Measurements from ENCODE around the gene PLEKHJ1.

PLEKHJ1 gene

GRCh38 chr19:2249010-2249866 lies 13.1 kb upstream of the PLEKHJ1 start, which contains the start of gene AMH:
Gene AMH, plus strand, starts transcription at chr19:2249323. Its CDS starts 10 bp downstream, at chr19:2249333.
- no peak for DNase-seq

DNA sequence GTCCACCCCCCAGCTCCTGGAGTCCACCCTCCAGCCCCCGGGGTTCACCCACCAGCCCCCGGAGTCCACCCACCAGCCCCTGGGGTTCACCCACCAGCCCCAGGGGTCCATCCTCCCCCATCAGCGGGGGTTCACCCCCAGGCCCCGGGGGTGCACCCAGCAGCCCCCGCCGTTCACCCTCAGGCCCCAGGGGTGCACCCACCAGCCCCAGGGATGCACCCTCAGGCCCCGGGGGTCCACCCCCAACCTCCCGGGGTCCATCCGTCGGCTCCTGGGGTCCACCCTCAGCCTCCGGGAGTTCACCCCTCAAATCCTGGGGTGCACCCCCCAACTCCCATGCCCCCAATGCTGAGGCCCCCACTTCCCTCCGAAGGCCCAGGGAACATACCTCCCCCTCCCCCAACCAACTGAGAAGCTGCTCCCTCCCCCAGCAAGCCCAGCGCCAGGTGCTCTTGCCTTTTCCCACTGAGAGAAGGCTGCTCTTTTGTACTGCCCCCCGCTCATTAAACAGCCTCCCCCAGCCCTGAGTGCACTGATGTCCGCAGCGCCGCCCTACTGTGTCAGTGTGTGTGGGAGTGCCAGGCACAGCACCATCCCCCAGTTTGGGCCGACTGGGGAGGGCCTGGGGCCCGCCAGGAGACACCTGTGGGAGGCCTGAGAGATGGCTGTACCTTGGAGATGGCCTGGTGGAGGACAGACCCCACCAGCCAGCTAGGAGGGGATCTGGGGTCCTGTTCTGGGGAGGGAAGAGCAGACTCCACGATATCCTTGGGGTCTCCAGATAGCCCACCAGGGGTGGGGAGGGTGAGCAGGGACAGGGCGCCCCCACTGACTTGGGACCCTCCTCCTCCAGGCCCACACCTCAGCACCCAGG lies 12.2 kb upstream of the PLEKHJ1 start:
- no peak for DNase-seq

DNA sequence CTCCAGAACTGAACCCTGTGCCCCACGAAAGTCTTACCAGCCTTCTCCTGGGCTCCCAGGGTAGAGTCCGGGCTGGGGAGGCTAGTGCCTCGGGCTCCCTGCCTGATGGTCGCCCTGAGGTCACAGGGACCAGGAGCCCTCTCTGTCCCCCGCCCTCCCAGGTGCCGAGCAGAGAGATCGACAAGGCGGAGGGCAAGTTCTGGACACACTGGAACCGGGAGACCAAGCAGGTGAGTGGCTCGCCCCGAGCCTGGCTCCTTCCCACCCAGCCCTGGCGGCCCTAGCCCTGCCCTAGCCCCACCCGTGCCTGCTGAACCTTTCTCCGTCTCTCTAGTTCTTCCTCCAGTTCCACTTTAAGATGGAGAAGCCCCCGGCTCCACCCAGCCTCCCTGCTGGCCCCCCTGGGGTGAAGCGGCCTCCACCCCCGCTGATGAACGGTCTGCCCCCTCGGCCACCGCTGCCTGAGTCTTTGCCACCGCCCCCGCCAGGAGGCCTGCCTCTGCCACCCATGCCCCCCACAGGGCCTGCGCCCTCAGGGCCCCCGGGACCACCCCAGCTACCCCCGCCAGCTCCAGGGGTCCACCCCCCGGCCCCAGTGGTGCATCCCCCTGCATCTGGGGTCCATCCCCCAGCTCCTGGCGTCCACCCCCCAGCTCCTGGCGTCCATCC lies 11.4 kb upstream of the PLEKHJ1 start:
- DNase-seq: no peak

DNA sequence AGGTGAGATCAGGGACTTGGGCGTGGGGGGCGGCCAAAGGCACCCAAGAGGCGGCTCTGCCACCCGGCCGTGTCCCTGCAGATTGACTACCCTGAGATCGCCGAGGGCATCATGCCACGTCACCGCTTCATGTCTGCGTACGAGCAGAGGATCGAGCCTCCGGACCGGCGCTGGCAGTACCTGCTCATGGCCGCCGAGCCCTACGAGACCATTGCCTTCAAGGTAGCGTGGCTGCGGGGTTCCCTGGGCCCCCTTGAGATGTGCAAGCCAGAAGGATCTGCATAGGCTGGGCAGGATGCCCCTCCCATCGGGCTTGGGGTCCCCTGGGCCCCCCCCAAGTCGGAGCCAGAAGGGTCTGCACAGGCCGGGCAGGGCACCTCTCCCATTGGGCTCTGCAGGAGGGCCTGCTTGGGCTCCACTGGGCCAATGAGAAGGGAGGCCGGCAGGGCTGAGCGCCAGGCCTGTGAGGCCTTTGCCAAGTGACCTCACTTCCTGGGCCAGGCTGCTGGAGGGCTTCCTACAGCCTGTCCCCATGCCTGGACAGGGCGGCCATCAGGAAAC lies 10.8 kb upstream of the PLEKHJ1 start:
- no peak for DNase-seq

DNA sequence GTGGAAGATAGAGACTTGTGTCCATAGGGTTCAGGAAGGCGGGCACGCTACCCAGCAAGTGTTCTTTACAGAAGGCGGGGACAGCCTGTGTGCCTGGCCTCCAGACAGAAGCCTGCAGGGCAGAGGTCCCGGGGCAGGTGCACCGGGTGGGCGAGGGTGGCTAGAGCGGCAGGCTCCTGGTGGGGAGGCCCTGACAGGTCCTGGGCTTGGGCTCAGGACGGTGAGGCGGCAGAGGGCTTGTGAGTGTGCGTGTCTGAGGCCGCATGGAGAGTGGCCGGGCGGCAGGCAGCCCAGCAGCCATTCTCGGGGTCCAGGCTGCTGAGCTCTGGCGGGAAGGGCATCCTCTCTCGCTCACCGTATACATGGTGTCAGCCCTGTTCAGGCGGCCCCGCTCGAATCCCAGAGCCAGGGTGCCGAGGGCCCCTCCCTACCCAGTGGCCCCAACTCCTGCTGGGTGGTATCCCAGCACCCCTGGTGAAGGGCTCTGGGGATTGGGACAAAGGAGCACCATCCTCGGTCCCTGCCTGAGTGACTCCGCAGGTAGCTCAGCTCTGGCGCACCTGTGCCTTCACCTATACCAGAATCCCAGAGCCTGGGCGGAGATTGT lies 10.0 kb upstream of the PLEKHJ1 start:
- no peak for DNase-seq

- no peak for DNase-seq
These were observed 9.1 kb upstream of the PLEKHJ1 start for GRCh38 chr19:2245273-2245672.

GRCh38 chr19:2244486-2244885 lies 8.4 kb upstream of the PLEKHJ1 start:
- no peak for DNase-seq

GRCh38 chr19:2244125-2244411 lies 7.9 kb upstream of the PLEKHJ1 start:
- no peak for DNase-seq

DNA sequence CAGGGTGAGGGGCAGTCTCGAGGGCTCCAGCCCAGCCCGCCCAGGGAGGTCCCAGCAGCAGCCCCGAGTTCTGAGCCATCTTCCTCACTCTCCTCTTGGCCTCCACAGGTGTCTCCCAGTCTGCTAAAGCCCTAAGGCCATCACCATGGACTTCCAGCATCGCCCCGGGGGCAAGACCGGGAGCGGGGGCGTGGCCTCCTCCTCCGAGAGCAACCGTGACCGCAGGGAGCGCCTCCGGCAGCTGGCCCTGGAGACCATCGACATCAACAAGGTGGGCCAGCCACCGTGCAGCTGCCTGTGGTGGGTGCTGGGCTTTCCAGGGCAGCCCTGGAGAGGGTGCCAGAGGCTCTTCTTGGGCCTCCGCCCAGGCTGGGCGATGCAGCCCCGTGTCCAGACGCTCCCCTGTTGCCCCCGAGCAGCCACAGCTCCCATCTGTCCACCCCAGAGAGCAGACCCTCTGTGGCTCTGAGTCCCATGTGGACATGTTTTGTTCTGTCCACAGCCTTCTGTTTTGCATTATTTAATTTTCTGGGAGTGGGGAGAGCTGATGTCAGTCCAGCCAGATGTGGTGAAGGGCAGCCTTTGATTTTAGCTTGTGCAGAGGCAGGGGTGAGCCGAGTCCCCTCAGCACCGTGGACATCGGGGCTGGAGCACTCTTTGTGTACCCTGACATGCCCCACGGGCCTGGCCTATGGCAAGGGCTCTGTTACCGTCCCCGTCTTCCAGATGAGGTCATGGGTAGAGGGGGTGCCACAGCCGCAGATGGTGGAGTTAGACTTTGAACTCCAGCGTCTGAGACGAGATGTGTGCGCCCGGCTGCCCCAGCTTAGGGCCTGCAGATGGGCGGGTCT lies 7.4 kb upstream of the PLEKHJ1 start:
- DNase-seq: no peak

DNA sequence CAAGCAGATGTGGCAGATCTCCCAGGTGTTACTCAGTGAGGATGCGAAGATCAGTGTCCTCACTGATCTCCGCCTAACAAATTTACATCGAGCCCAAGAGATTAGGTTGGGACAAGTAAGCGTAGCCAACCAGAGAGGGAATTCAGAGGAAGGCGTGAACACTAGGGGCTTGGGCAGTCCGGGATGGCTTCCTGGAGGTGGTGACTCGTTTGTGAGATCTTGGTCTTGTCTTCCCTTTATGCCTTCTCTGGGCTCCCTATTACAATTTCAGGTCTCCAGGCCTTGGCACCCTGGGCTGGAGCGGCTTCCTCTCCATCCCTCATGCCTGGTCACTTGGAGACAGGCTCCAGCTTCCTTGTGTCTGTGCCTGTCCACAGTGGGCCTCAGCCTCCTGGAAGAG lies 6.7 kb upstream of the PLEKHJ1 start:
- DNase-seq: no peak

DNA sequence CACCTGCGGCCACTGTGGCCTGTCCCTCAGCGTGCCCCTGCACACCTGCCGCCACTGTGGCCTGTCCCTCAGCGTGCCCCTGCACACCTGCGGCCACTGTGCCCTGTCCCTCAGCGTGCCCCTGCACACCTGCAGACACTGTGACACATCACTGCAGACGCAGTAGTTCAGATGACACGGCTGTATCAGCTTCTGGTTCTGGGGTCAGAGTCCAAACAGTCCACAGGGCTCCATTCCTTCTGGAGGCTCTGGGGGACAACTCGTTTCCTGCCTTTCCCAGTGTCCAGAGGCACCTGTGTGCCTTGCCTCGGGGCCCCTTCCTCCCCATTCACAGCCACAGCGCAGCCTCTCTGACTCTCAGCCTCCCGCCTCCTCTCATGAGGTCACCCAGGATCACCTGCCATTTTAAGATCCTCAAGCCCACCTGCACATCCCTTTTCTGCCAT lies 6.0 kb upstream of the PLEKHJ1 start:
- no peak for DNase-seq

DNA sequence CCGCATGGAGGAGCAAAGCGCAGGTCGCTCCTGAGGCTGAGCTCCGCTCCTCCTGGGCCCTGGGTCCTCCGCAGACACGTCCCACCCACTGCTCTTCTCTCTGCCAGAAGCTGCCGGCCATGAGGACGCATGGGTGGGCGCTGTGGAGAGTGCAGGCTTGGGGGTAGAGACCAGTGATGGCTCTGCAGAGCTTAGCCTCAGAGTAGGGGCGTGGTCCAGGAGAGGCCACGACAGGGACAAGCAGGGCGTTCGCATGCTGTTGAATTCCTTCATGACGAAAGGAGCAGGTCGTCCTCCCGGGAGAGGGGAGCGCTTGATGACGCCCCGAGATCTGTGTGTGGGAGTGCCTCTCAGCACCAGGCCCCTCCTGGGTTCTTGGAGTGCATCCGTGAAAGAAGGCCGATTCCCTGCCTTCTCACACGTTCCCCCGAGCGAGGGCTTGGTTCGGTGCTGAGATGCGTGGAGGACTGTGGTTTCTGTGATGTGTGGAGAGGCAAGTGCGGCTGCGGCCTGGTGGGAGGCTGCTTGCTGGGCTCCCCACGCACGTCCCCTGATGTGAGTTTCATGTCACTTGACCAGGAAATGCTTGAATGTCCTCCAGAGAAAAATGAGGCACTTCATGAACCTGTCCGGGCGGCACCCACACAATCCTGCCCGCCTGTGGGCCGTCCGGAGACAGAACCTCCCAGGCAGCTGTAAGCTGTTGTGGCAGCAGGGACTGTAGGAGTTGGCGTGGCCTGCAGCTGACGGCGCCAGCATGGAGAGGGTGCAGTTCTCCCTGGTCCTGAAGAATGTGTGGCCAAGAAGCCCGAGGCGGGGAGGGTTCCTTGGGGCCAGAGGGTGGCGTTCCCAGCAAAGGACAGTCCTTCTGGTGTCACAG lies 5.0 kb upstream of the PLEKHJ1 start:
- no peak for DNase-seq

DNA sequence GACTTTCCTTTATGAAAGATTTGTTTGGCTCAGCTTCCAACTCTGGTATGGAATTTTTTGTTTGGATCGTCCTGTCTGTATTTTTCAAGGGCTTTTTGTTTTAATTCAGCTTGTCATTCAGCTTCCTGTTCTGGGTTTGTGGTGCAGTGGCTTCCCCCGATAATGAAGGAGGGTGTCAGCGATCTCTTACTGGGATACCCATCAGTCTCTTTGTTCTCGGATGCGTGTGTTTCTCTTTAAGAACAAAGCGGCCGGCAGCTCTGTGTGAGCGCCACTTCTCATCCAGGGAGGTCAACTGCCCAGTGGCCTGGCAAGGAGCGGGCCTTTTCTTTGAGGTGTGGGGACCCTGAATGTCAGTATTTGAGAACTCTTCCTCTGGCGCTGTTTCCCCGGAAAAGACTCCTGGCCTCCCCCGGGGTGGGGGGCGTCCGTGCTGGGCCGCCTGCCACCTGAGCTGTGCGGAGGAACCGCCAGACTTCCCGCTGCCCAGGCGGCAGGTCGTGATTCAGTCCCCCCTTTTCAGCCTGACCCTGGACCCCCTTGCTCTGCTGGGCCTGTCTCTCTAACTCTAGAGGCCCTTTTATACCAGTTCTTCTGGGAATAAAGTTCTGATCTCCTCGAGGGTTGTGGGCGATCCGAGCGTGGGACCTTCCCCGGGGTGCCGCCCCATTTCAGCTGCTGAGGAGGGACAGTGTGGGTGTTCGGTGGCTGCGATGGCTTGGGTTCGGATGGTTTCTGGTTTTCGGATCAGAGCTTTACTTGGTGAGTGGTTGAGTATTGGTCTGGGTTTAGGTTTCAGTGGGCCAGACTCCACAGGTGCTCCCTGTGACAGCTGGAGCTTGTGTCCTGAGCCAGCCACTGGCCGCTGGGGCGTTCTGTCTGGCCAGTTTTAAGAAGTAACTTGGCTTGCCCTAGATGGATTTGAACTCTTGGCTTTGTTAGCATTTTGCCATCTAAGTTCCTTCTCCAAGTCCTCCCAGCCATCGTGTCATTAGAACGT lies 3.9 kb upstream of the PLEKHJ1 start:
- no peak for DNase-seq

GRCh38 chr19:2239173-2239572 lies 3.0 kb upstream of the PLEKHJ1 start:
- DNase-seq: no peak

- no peak for DNase-seq
These were observed 1.7 kb upstream of the PLEKHJ1 start for GRCh38 chr19:2237869-2238153.

GRCh38 chr19:2237051-2237868 lies 1.1 kb upstream of the PLEKHJ1 start:
- no peak for DNase-seq

GRCh38 chr19:2236064-2236313 lies 140 bp downstream of the PLEKHJ1 start:
- no peak for DNase-seq

GRCh38 chr19:2235381-2236063 lies 607 bp downstream of the PLEKHJ1 start:
- peak; percentile 42 for DNase-seq

Data from DMS153 (cell line).